ENCODE results near the gene ARPC1B.
A peak's percentile ranks its signal among the peaks of the same experiment; 100 is the strongest.
"Not testable (repeated sequence)": the region's sequence is repeated elsewhere in the genome, so short reads cannot be mapped to it uniquely, and the experiment has no call there.

The ARPC1B gene

GRCh38 chr7:99374111-99375064 is at the start of gene ARPC1B:
Gene ARPC1B, plus strand, starts transcription at chr7:99374730. Its CDS starts 10,985 bp downstream, at chr7:99385715.
- peak; percentile 7 for DNase-seq

- DNase-seq, result no peak
Measured at GRCh38 chr7:99325001-99325493, 49.5 kb upstream of the ARPC1B start.

- peak; percentile 86 for DNase-seq
Measured at GRCh38 chr7:99325592-99326407, 48.7 kb upstream of the ARPC1B start, which contains the start of gene ARPC1A. Gene ARPC1A, plus strand, starts transcription at chr7:99325898. Its CDS starts 7,456 bp downstream, at chr7:99333354.

GRCh38 chr7:99326408-99326782 is 48.1 kb upstream of the ARPC1B start:
- DNase-seq, result no peak

DNA sequence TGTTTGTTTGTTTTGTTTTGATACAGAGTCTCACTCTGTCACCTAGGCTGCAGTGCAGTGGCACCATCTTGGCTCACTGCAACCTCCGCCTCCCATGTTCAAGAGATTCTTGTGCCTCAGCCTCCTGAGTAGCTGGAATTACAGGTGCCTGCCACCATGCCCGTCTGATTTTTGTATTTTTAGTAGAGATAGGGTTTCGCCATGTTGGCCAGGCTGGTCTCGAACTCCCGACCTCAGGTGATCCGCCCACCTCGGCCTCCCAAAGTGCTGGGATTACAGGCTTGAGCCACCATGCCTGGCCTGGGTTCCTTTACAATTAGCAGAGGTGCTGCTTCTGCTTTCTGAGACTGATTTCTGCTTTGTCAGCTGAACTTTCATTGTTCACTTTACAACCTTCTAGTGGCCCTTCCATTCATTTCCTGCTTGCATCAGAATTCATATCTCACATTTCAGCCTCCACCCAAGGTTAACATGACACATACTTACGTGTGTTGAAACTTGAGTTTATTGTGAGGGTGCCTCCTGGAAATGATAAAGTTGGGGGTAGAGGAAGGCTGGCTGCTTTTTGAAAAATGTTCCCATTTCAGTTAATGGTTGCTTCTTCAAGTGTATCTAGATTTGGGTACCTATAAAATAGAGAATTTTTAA is 44.1 kb upstream of the ARPC1B start:
- not testable (repeated sequence) for DNase-seq

DNA sequence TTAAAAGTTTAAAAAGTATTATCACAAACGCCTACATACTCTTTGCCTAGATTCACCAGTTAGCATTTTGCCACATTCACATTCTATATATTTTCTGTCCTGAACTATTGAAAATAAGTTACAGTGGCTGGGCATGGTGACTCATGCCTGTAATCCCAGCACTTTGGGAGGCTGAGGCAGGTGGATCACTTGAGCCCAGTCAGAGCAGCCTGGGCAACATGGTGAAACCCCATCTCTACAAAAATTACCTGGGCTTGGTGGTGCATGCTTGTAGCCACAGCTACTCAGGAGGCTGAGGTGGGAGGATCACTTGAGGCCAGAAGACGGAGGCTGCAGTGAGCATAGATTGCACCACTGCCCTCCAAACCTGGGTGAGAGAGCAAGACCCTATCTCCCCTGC is 43.5 kb upstream of the ARPC1B start:
- no peak for DNase-seq

GRCh38 chr7:99339595-99339994 is 34.9 kb upstream of the ARPC1B start:
- no peak for DNase-seq

- no peak for DNase-seq
Measured at GRCh38 chr7:99340659-99341058, 33.9 kb upstream of the ARPC1B start.

DNA sequence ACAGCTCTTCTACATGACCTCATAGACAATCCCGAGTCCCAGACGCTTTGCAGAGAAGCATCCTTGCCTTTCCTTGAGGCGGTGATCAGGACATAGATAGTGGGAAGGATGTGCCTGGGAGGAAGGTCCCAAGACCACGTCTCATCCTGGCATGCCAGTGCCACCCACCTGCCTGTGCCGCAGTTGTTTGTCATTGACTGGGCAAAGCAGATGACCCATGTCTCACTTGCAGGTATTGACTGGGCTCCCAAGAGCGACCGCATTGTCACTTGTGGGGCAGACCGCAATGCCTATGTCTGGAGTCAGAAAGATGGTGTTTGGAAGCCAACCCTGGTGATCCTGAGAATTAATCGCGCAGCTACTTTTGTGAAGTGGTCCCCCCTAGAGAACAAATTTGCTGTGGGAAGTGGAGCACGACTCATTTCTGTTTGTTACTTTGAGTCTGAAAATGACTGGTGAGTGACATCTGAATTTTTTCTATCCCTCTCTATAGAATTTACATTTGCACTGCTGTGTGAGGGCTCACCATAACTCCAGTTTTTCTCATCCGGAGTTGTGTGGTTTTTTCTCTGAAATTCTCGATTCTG is 30.4 kb upstream of the ARPC1B start:
- DNase-seq, result no peak

- not testable (repeated sequence) for DNase-seq
Measured at GRCh38 chr7:99350641-99351040, 23.9 kb upstream of the ARPC1B start.

- no peak for DNase-seq
Measured at GRCh38 chr7:99352247-99352646, 22.3 kb upstream of the ARPC1B start.

- DNase-seq, result no peak
Measured at GRCh38 chr7:99355098-99355497, 19.4 kb upstream of the ARPC1B start.

DNA sequence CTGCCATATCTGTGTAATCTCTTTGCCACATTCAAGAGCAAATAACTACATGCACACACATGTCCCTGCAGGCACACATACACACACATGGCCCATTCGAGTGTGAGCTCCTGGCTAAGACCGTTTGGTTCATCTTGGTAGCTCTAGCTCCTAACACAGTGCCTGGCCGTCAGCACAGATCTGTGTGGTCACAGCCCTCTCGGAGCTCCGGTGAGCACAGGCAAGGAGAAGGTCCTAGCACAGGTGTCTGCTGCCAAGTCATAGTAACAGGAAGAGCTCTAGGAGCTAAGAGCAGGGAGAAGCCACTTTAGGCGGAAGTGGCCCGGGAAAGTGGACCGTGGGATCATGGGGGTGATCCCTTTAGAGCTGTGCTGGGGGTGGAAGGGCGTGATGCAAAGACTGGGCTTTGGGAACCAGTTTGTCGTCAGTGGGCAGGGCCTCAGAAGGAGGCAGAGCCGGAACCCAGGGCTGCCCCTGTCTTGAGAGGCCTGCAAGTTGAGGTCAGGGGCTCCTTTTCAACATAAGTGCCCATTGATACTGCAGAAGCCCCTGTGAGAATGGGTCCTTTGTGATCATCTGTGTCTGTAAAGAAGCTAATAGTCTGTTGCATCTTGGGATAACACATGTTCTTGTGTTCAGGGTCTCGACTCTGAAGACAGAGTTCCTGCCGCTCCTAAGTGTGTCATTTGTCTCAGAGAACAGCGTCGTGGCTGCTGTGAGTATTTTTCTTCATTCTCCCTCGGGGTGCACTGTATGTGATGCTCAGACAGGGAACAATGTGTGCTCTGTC is 16.6 kb upstream of the ARPC1B start:
- DNase-seq, result no peak

GRCh38 chr7:99358521-99358920 is 16.0 kb upstream of the ARPC1B start:
- not testable (repeated sequence) for DNase-seq

DNA sequence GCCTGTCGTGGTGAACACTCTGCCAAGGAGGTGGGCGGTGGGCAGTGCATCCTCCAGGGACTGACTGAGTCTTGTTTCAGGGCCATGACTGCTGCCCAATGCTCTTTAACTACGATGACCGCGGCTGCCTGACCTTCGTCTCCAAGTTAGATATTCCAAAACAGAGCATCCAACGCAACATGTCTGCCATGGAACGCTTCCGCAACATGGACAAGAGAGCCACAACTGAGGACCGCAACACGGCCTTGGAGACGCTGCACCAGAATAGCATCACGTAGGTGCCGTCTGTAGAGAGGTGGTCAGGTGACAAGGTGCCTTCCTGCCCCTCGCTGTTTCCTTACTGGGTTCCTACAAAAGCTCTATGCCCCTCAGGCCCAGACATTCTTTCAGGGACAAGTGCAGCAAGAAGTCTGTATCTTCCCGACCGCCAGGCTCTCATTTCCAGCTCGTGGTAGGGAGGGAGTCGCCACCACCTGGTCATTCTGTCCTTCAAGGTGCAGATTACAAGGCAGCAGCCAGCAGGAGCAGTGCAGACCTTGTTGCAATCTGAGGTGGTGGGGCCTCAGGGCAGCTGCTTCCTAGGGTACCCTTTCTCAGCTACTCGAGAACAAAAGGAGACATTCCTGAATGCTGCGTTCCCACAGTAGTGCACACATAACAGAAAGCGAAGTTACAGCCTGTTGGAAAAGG is 14.9 kb upstream of the ARPC1B start:
- DNase-seq, result no peak

DNA sequence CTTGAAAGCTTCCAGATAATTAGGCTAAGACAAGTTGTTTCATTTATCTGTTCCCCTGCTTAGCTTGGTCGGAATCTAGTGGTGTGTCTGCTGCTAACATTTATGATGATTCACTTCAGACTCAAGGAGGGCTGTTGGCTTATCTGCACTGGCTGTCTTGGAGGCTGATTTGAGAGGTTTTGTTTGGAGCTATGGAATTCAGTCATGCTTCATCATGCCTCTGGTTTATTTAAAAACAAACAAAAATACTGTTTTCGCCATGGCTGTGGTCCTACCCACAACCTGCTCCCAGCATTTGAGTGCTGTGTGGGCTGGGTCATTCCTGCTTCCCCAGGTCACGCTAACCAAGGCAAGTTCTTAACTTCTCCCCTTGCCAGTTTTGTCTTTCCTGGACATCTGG is 11.7 kb upstream of the ARPC1B start:
- no peak for DNase-seq

GRCh38 chr7:99363286-99363685 is 11.2 kb upstream of the ARPC1B start:
- DNase-seq, result no peak

- no peak for DNase-seq
Measured at GRCh38 chr7:99365318-99366141, 9.0 kb upstream of the ARPC1B start.

GRCh38 chr7:99366646-99367045 is 7.9 kb upstream of the ARPC1B start:
- DNase-seq, result no peak

GRCh38 chr7:99368750-99369389 is 5.7 kb upstream of the ARPC1B start:
- no peak for DNase-seq
